ENCODE data around the gene TIMM9. TPM values are rescaled to one million over a fixed set of nuclear protein-coding genes. Genes with fewer than 3 reads are reported as not detected.
"Not testable (repeated sequence)": the region's sequence is repeated elsewhere in the genome, so short reads cannot be mapped to it uniquely, and the experiment has no call there.

TIMM9 gene
- polyA plus RNA-seq, 4 donors: 25.3 to 70.3 (median 53.7) TPM

GRCh38 chr14:58395562-58395811 lies 31.8 kb downstream of the TIMM9 start:
- Histone ChIP-seq H3K4me1 (ENCODE audit: control insufficient read depth in 3 of 3, insufficient read depth in 2 of 3, low read depth in 1 of 3, low read length in 2 of 3) (peaks cover 0 to 15% (median 0%) of the 10 kb centered on the region in 3 donors), H3K36me3 (ENCODE audit: control insufficient read depth in 3 of 3, insufficient read depth in 2 of 3, low read depth in 1 of 3, low read length in 3 of 3) (peaks cover 0 to 2% (median 0%) of the 10 kb centered on the region in 3 donors), H3K9me3 (ENCODE audit: control insufficient read depth in 2 of 2, insufficient read depth in 1 of 2, low read depth in 1 of 2, low read length in 1 of 2) (no peaks in the 10 kb centered on the region), H3K4me3 (ENCODE audit: low read depth in 1 of 3, low read length in 3 of 3) (peak overlapping the region in 2 of 3 donors; percentile 45 to 68), H3K27me3 (ENCODE audit: control insufficient read depth in 3 of 3, insufficient read depth in 3 of 3, low read length in 3 of 3) (no peaks in the 10 kb centered on the region), H3K27ac (ENCODE audit: low read depth in 1 of 3, low read length in 2 of 3) (peak overlapping the region in 2 of 3 donors; percentile 62 to 64)
- no peak for DNase-seq
- FAIRE-seq: no peak
- 6 to 9% (median 7%) methylated on average over 10 of the region's 10 CpGs for WGBS, 3 donors

- DNase-seq (no peak), FAIRE-seq (no peak)
- WGBS, 3 donors: 78 to 92% (median 86%) methylated on average over 2 of the region's 2 CpGs
- no peak overlapping the region for H3K4me3 ChIP-seq (ENCODE audit: low read depth in 1 of 3, low read length in 3 of 3)
- no peaks in the 10 kb centered on the region for H3K27me3 ChIP-seq (ENCODE audit: control insufficient read depth in 3 of 3, insufficient read depth in 3 of 3, low read length in 3 of 3)
- H3K4me1 ChIP-seq (ENCODE audit: control insufficient read depth in 3 of 3, insufficient read depth in 2 of 3, low read depth in 1 of 3, low read length in 2 of 3): peaks cover 0 to 7% (median 0%) of the 10 kb centered on the region in 3 donors
- peaks cover 0 to 2% (median 0%) of the 10 kb centered on the region in 3 donors for H3K36me3 ChIP-seq (ENCODE audit: control insufficient read depth in 3 of 3, insufficient read depth in 2 of 3, low read depth in 1 of 3, low read length in 3 of 3)
- H3K27ac ChIP-seq (ENCODE audit: low read depth in 1 of 3, low read length in 2 of 3): no peak overlapping the region
- no peaks in the 10 kb centered on the region for H3K9me3 ChIP-seq (ENCODE audit: control insufficient read depth in 2 of 2, insufficient read depth in 1 of 2, low read depth in 1 of 2, low read length in 1 of 2)
Measured at GRCh38 chr14:58390830-58391229, 36.5 kb downstream of the TIMM9 start.

GRCh38 chr14:58376791-58377190 lies 50.5 kb downstream of the TIMM9 start:
- Histone ChIP-seq H3K36me3 (ENCODE audit: control insufficient read depth in 3 of 3, insufficient read depth in 2 of 3, low read depth in 1 of 3, low read length in 3 of 3) (peaks cover 3 to 19% (median 4%) of the 10 kb centered on the region in 3 donors), H3K9me3 (ENCODE audit: control insufficient read depth in 2 of 2, insufficient read depth in 1 of 2, low read depth in 1 of 2, low read length in 1 of 2) (peaks cover 0 to 3% of the 10 kb centered on the region in 2 donors), H3K4me1 (ENCODE audit: control insufficient read depth in 3 of 3, insufficient read depth in 2 of 3, low read depth in 1 of 3, low read length in 2 of 3) (no peaks in the 10 kb centered on the region), H3K27me3 (ENCODE audit: control insufficient read depth in 3 of 3, insufficient read depth in 3 of 3, low read length in 3 of 3) (no peaks in the 10 kb centered on the region), H3K4me3 (ENCODE audit: low read depth in 1 of 3, low read length in 3 of 3) (no peak overlapping the region), H3K27ac (ENCODE audit: low read depth in 1 of 3, low read length in 2 of 3) (no peak overlapping the region)
- DNase-seq (no peak), FAIRE-seq (no peak)

- H3K36me3 ChIP-seq (ENCODE audit: control insufficient read depth in 3 of 3, insufficient read depth in 2 of 3, low read depth in 1 of 3, low read length in 3 of 3): peaks cover 2 to 20% (median 14%) of the 10 kb centered on the region in 3 donors
Measured at GRCh38 chr14:58368956-58369355, 58.4 kb downstream of the TIMM9 start.

GRCh38 chr14:58367296-58367695 lies 60.0 kb downstream of the TIMM9 start:
- WGBS, 3 donors: 73 to 84% (median 82%) methylated on average over 3 of the region's 3 CpGs
- FAIRE-seq (no peak), DNase-seq (no peak)
- no peaks in the 10 kb centered on the region for H3K27me3 ChIP-seq (ENCODE audit: control insufficient read depth in 3 of 3, insufficient read depth in 3 of 3, low read length in 3 of 3)
- no peak overlapping the region for H3K27ac ChIP-seq (ENCODE audit: low read depth in 1 of 3, low read length in 2 of 3)
- H3K4me1 ChIP-seq (ENCODE audit: control insufficient read depth in 3 of 3, insufficient read depth in 2 of 3, low read depth in 1 of 3, low read length in 2 of 3): no peaks in the 10 kb centered on the region
- no peak overlapping the region for H3K4me3 ChIP-seq (ENCODE audit: low read depth in 1 of 3, low read length in 3 of 3)
- H3K9me3 ChIP-seq (ENCODE audit: control insufficient read depth in 2 of 2, insufficient read depth in 1 of 2, low read depth in 1 of 2, low read length in 1 of 2): no peaks in the 10 kb centered on the region
- H3K36me3 ChIP-seq (ENCODE audit: control insufficient read depth in 3 of 3, insufficient read depth in 2 of 3, low read depth in 1 of 3, low read length in 3 of 3): peaks cover 2 to 20% (median 18%) of the 10 kb centered on the region in 3 donors

More at GRCh38 chr14:58368956-58369355, 58.4 kb downstream of the TIMM9 start:
- DNase-seq: no peak
- H3K27me3 ChIP-seq (ENCODE audit: control insufficient read depth in 3 of 3, insufficient read depth in 3 of 3, low read length in 3 of 3): no peaks in the 10 kb centered on the region
- no peaks in the 10 kb centered on the region for H3K4me1 ChIP-seq (ENCODE audit: control insufficient read depth in 3 of 3, insufficient read depth in 2 of 3, low read depth in 1 of 3, low read length in 2 of 3)
- no peak overlapping the region for H3K4me3 ChIP-seq (ENCODE audit: low read depth in 1 of 3, low read length in 3 of 3)
- WGBS, 3 donors: 96 to 97% (median 97%) methylated on average over 1 of the region's 1 CpG
- no peaks in the 10 kb centered on the region for H3K9me3 ChIP-seq (ENCODE audit: control insufficient read depth in 2 of 2, insufficient read depth in 1 of 2, low read depth in 1 of 2, low read length in 1 of 2)
- H3K27ac ChIP-seq (ENCODE audit: low read depth in 1 of 3, low read length in 2 of 3): no peak overlapping the region
- no peak for FAIRE-seq

- H3K27ac ChIP-seq (ENCODE audit: low read depth in 1 of 3, low read length in 2 of 3): no peak overlapping the region
- H3K4me3 ChIP-seq (ENCODE audit: low read depth in 1 of 3, low read length in 3 of 3): no peak overlapping the region
- peaks cover 3 to 18% (median 13%) of the 10 kb centered on the region in 3 donors for H3K36me3 ChIP-seq (ENCODE audit: control insufficient read depth in 3 of 3, insufficient read depth in 2 of 3, low read depth in 1 of 3, low read length in 3 of 3)
- FAIRE-seq: no peak
- DNase-seq: no peak
- WGBS, 3 donors: 88 to 98% (median 97%) methylated on average over 4 of the region's 4 CpGs
- no peaks in the 10 kb centered on the region for H3K9me3 ChIP-seq (ENCODE audit: control insufficient read depth in 2 of 2, insufficient read depth in 1 of 2, low read depth in 1 of 2, low read length in 1 of 2)
- H3K27me3 ChIP-seq (ENCODE audit: control insufficient read depth in 3 of 3, insufficient read depth in 3 of 3, low read length in 3 of 3): no peaks in the 10 kb centered on the region
- no peaks in the 10 kb centered on the region for H3K4me1 ChIP-seq (ENCODE audit: control insufficient read depth in 3 of 3, insufficient read depth in 2 of 3, low read depth in 1 of 3, low read length in 2 of 3)
Measured at GRCh38 chr14:58364316-58364715, 63.0 kb downstream of the TIMM9 start.

GRCh38 chr14:58362798-58363412 lies 64.4 kb downstream of the TIMM9 start:
- Histone ChIP-seq H3K27me3 (ENCODE audit: control insufficient read depth in 3 of 3, insufficient read depth in 3 of 3, low read length in 3 of 3) (no peaks in the 10 kb centered on the region), H3K4me3 (ENCODE audit: low read depth in 1 of 3, low read length in 3 of 3) (no peak overlapping the region), H3K36me3 (ENCODE audit: control insufficient read depth in 3 of 3, insufficient read depth in 2 of 3, low read depth in 1 of 3, low read length in 3 of 3) (peaks cover 3 to 17% (median 14%) of the 10 kb centered on the region in 3 donors), H3K4me1 (ENCODE audit: control insufficient read depth in 3 of 3, insufficient read depth in 2 of 3, low read depth in 1 of 3, low read length in 2 of 3) (no peaks in the 10 kb centered on the region), H3K27ac (ENCODE audit: low read depth in 1 of 3, low read length in 2 of 3) (no peak overlapping the region), H3K9me3 (ENCODE audit: control insufficient read depth in 2 of 2, insufficient read depth in 1 of 2, low read depth in 1 of 2, low read length in 1 of 2) (no peaks in the 10 kb centered on the region)
- FAIRE-seq: no peak
- peak; percentile 33 to 49 for DNase-seq
- 95 to 98% (median 98%) methylated on average over 3 of the region's 3 CpGs for WGBS, 3 donors

GRCh38 chr14:58362272-58362671 lies 65.1 kb downstream of the TIMM9 start:
- not testable (repeated sequence) for FAIRE-seq; H3K4me3 ChIP-seq (ENCODE audit: low read depth in 1 of 3, low read length in 3 of 3); H3K27ac ChIP-seq (ENCODE audit: low read depth in 1 of 3, low read length in 2 of 3); H3K4me1 ChIP-seq (ENCODE audit: control insufficient read depth in 3 of 3, insufficient read depth in 2 of 3, low read depth in 1 of 3, low read length in 2 of 3); H3K9me3 ChIP-seq (ENCODE audit: control insufficient read depth in 2 of 2, insufficient read depth in 1 of 2, low read depth in 1 of 2, low read length in 1 of 2); H3K27me3 ChIP-seq (ENCODE audit: control insufficient read depth in 3 of 3, insufficient read depth in 3 of 3, low read length in 3 of 3); DNase-seq
- 97 to 100% (median 100%) methylated on average over 1 of the region's 1 CpG for WGBS, 3 donors
- peaks cover 3 to 18% (median 13%) of the 10 kb centered on the region in 3 donors for H3K36me3 ChIP-seq (ENCODE audit: control insufficient read depth in 3 of 3, insufficient read depth in 2 of 3, low read depth in 1 of 3, low read length in 3 of 3)

Measured in small intestine (tissue), 7 donors.